C4-2B (cell line): Measurements from ENCODE around the gene TRIM17.

ENCODE experiments used
- H3K27ac ChIP-seq: fragments of 450-650 bp; 2 replicates; pipeline ENCODE4 v1.5.1; 2017
- CTCF ChIP-seq: fragments of 450-650 bp; conservative IDR thresholded peaks from 2 replicates; pipeline ENCODE4 v1.5.1; 2017; ENCODE audit warnings: mild to moderate bottlenecking
- ZFX ChIP-seq: fragments of 450-650 bp; IDR thresholded peaks from 2 replicates; pipeline ENCODE4 v1.6.1; 2017

TRIM17 gene

GRCh38 chr1:228415221-228415620 lies 1.4 kb downstream of the TRIM17 start:
- TF ChIP-seq ZFX: no peak
- no peak for TF ChIP-seq CTCF
- no peak overlapping the region for H3K27ac ChIP-seq

GRCh38 chr1:228414511-228415211 lies 2.0 kb downstream of the TRIM17 start:
- H3K27ac ChIP-seq: no peak overlapping the region
- TF ChIP-seq ZFX: no peak
- no peak for TF ChIP-seq CTCF

GRCh38 chr1:228413241-228414010 lies 3.2 kb downstream of the TRIM17 start:
- no peak overlapping the region for H3K27ac ChIP-seq
- no peak for TF ChIP-seq ZFX
- no peak for TF ChIP-seq CTCF

- TF ChIP-seq ZFX: no peak
- TF ChIP-seq CTCF: no peak
- no peak overlapping the region for H3K27ac ChIP-seq
Measured at GRCh38 chr1:228411548-228412430, 4.9 kb downstream of the TRIM17 start.

GRCh38 chr1:228411121-228411520 lies 5.5 kb downstream of the TRIM17 start:
- TF ChIP-seq CTCF (no peak), ZFX (no peak)
- no peak overlapping the region for H3K27ac ChIP-seq

GRCh38 chr1:228410671-228411070 lies 6.0 kb downstream of the TRIM17 start:
- no peak overlapping the region for H3K27ac ChIP-seq
- TF ChIP-seq CTCF (no peak), ZFX (no peak)
